K562 (cell line): ENCODE results near the gene C12orf43. TPM values are rescaled to one million over a fixed set of nuclear protein-coding genes. Genes with fewer than 3 reads are reported as not detected.

Source experiments
- CBFA2T3 ChIP-seq: fragments of 450-650 bp; IDR thresholded peaks from 2 replicates; pipeline ENCODE4 v1.6.1; 2017
- ESRRA ChIP-seq: fragments of 450-650 bp; IDR thresholded peaks from 2 replicates; pipeline ENCODE4 v1.6.1; 2014; ENCODE audit warnings: low read depth, mild to moderate bottlenecking, moderate library complexity, borderline replicate concordance
- EZH2 ChIP-seq: IDR thresholded peaks from 2 replicates; pipeline ENCODE4 v1.6.1; 2012; ENCODE audit warnings: low read depth, mild to moderate bottlenecking, inconsistent platforms, low read length, borderline replicate concordance
- MEIS2 ChIP-seq: fragments of 450-650 bp; IDR thresholded peaks from 2 replicates; pipeline ENCODE4 v1.6.1; 2014; ENCODE audit warnings: mild to moderate bottlenecking; ENCODE audit not compliant: partially characterized antibody
- MTA1 ChIP-seq: fragments of 450-650 bp; IDR thresholded peaks from 2 replicates; pipeline ENCODE4 v1.6.1; 2017; ENCODE audit warnings: borderline replicate concordance
- NRF1 ChIP-seq, 2 experiments: fragments of 450-650 bp; IDR thresholded peaks in 1 of 2; conservative IDR thresholded peaks in 1 of 2; 2 replicates each; pipeline ENCODE4 v1.6.1; 2014; ENCODE audit warnings: mild to moderate bottlenecking in 2 of 2
- RCOR1 ChIP-seq, 2 experiments: IDR thresholded peaks; 2 replicates each; pipeline ENCODE4 v1.6.1; 2012; ENCODE audit warnings: low read depth in 2 of 2, low read length in 2 of 2, borderline replicate concordance in 1 of 2, improper control_type of control experiment in 1 of 2
- SP2 ChIP-seq: IDR thresholded peaks from 2 replicates; pipeline ENCODE4 v1.6.1; 2011; ENCODE audit warnings: mild to moderate bottlenecking, low read depth, low read length, moderate library complexity; ENCODE audit not compliant: poor library complexity, severe bottlenecking; ENCODE audit errors: extremely low read depth
- ZFP36 ChIP-seq: fragments of 150-350 bp; IDR thresholded peaks from 2 replicates; pipeline ENCODE4 v1.6.1; 2018; ENCODE audit warnings: low read length, low read depth; ENCODE audit not compliant: partially characterized antibody
- ZFX ChIP-seq: sonication (generic); formaldehyde crosslinking; IDR thresholded peaks from 2 replicates; pipeline ENCODE4 v1.8.0; 2022; ENCODE audit warnings: mild to moderate bottlenecking, missing genetic modification reagents, moderate library complexity
- polyA plus RNA-seq, 8 experiments: library from polyadenylated mRNA; depleted of rRNA in 4 of 8; stranded (reverse) in 5 of 8; unstranded in 3 of 8; fragments of >200 nt; fragmentation: Nextera tagmentation in 2 of 8; fragmentation: Illumina TruSeq in 1 of 8; extraction: Ambion mirVana in 2 of 8; extraction: Trizol in 1 of 8; gene quantifications; 2 replicates each; pipeline versions ENCODE4 v1.2.1 to v1.2.3, GENCODE V29; 2011 to 2014; ENCODE audit warnings: inconsistent platforms in 1 of 8, missing spikeins in 1 of 8
- total RNA-seq, 7 experiments: library from RNA; depleted of rRNA in 6 of 7; stranded (reverse); fragments of >200 nt in 6 of 7; fragmentation: Illumina TruSeq in 2 of 7; extraction: Trizol in 2 of 7; gene quantifications; 2 replicates each; pipeline versions ENCODE4 v1.2.1 to v1.2.3, GENCODE V29; 2011 to 2021; ENCODE audit warnings: low replicate concordance in 1 of 7
- TF ChIP-seq, protein P1 (sequence below): fragments of 450-650 bp; IDR thresholded peaks from 2 replicates; pipeline ENCODE4 v1.6.1; 2016
- TF ChIP-seq, protein P2 (sequence below): fragments of 200-800 bp; sonication (Bioruptor generic); IDR thresholded peaks from 2 replicates; pipeline ENCODE4 v1.6.1; 2017; ENCODE audit warnings: missing genetic modification characterization, missing compliant biosample characterization

The C12orf43 gene
- total and polyA plus RNA-seq, 9 of the 15 experiments (the other 6 are each of a cell fraction or from before 2014, with no cell fraction given) = 4.3 to 22.2 (median 16.8) TPM

DNA sequence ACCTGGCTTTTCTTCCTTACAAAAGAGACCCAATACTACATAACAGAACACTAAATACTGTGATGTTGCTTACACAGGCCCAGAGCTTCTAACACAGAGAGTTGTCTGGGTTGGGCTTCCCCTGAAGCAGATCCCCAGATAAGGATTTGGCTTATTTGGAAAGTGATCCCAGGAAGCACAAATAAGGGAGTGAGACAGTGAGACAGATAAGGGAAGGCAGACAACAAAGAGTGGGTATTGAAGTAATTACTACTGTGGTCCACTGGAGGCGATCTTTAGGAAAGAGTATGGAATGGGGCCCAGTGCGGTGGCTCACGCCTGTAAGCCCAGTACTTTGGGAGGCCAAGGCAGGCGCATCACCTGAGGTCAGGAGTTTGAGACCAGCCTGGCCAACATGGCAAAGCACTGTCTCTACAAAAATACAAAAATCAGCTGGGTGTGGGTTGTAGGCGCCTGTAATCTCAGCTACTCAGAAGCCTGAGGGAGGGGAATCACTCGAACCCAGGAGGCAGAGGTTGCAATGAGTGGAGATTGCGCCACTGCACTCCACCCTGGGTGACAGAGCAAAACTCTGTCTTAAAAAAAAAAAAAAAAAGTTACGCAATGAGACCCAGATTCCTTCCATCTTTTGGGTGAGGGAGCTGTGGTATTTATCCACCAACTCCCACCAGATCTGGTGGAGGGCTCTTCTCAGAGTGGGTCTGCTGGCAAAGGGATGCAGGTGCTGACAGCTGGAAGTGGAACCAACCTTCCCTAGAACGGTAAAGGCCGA, 10.2 kb upstream of the C12orf43 start (continued):
- TF ChIP-seq SP2 = no peak
- peak; percentile 37; the same call in 1 of the 2 replicates for TF ChIP-seq MTA1
- peak; percentile 61 for TF ChIP-seq CBFA2T3
- peak; percentile 29 to 37; a peak in 2 of 4 replicates for TF ChIP-seq NRF1 (conservative IDR thresholded peaks at IDR 0.05 in 1 of 2, IDR thresholded peaks at IDR 0.05 in 1 of 2)
- peak; percentile 32; the same call in 1 of the 2 replicates for TF ChIP-seq ESRRA
- no peak for TF ChIP-seq EZH2
- TF ChIP-seq, protein P1, sequence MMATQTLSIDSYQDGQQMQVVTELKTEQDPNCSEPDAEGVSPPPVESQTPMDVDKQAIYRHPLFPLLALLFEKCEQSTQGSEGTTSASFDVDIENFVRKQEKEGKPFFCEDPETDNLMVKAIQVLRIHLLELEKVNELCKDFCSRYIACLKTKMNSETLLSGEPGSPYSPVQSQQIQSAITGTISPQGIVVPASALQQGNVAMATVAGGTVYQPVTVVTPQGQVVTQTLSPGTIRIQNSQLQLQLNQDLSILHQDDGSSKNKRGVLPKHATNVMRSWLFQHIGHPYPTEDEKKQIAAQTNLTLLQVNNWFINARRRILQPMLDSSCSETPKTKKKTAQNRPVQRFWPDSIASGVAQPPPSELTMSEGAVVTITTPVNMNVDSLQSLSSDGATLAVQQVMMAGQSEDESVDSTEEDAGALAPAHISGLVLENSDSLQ = peak; percentile 35; the same call in 1 of the 2 replicates
- TF ChIP-seq RCOR1 (IDR thresholded peaks at IDR 0.05; ENCODE audit: borderline replicate concordance in 1 of 2, low read depth in 2 of 2, low read length in 2 of 2) = peak in 1 of 2 experiments; percentile 37; a peak in 2 of 4 replicates
- peak; percentile 59 for TF ChIP-seq ZFP36
- peak; percentile 19 for TF ChIP-seq MEIS2
- peak; percentile 35; the same call in 1 of the 2 replicates for TF ChIP-seq ZFX
- TF ChIP-seq, protein P2, sequence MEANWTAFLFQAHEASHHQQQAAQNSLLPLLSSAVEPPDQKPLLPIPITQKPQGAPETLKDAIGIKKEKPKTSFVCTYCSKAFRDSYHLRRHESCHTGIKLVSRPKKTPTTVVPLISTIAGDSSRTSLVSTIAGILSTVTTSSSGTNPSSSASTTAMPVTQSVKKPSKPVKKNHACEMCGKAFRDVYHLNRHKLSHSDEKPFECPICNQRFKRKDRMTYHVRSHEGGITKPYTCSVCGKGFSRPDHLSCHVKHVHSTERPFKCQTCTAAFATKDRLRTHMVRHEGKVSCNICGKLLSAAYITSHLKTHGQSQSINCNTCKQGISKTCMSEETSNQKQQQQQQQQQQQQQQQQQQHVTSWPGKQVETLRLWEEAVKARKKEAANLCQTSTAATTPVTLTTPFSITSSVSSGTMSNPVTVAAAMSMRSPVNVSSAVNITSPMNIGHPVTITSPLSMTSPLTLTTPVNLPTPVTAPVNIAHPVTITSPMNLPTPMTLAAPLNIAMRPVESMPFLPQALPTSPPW (CRISPR knock-in tag) = peak; percentile 25; the same call in 1 of the 2 replicates
